Putamen (tissue), 1 donor: ENCODE results near the gene VPS16.

Experiments
- DNase-seq: peaks from one replicate; pipeline ENCODE4 v3.0.0-alpha.2; 2016; ENCODE audit warnings: low spot score

Gene VPS16

DNA sequence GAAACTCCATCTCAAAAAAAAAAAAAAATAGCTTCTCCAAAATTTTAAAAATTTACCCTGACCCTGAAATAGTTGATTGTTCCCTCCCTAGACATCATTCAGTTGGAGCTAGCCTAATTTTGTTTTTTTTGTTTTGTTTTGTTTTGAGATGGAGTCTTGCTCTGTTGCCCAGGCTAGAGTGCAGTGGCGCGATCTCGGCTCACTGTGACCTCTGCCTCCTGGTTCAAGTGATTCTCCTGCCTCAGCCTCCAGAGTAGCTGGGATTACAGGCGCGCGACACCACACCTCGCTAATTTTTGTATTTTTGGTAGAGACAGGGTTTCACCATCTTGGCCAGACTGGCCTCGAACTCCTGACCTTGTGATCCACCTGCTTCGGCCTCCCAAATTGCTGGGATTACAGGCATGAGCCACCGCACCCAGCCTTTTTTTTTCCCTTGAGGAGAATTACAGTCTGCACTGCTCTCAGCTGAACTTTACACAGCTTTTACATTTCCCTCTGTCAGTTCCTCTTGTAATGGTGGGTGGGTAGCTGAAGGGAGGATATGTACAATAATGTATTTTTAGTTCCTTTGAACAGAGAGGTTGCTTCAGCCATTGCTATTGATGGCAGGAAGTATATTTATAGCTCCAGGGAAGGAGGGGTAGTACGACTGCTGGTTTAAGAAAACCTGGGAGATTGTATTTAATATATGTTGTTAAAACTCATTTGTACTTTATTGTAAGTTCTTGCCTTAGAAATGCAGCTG, 60.5 kb downstream of the VPS16 start:
- DNase-seq: peak; percentile 67

DNA sequence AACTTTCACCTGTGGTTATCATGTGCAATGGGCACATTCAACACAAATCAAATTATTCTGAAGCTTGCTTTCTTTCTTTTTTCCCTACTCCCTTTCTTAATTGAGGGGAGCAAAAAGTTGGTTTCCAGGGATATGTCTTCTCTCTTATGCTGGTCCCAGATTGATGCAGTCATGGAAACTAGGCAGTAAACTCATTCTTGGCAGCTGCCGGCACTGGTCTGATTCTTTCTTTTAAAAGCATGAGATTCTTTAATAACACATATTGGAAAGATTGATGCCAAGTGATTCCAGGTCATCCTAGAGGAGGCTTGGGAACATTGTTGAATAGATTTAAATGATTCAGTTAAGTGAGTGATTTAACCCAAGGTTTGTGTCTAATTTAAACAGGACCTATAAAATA, 61.7 kb downstream of the VPS16 start:
- peak; percentile 32 for DNase-seq

DNA sequence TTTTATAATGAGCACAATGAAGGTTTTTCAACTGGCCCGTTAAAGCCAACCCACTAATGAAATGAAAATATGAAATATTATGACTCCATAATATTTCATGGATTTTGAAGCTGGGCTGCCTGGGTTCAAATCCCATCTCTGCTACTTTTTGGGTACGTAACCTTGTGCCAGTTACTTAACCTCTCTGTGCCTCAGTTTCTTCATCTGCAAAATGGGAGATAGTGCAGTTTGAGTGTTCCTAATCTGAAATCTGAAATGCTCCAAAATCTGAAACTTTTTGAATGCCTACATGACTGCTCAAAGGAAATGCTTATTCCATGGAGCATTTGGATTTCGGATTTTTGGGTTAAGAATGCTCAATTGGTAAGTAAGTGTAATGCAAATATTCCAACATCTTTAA, 62.3 kb downstream of the VPS16 start:
- DNase-seq: no peak

DNA sequence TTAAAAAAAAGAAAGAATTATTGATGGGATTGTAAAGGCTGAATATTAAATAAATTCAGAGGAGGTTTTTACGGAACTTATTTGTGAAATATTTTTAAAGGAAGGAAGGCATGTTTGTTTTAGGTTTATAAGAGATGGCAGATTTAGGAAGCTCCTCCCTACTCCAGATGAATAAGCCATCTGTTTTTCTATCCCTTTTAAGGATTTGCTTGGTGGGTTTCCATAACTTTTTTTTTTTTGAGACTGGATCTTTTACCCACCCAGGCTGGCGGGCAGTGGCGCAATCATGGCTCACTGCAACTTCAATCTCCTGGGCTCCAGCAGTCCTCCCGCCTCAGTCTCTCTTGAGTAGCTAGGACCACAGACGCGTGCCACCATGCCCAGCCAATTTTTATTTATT, 63.1 kb downstream of the VPS16 start:
- DNase-seq: no peak

DNA sequence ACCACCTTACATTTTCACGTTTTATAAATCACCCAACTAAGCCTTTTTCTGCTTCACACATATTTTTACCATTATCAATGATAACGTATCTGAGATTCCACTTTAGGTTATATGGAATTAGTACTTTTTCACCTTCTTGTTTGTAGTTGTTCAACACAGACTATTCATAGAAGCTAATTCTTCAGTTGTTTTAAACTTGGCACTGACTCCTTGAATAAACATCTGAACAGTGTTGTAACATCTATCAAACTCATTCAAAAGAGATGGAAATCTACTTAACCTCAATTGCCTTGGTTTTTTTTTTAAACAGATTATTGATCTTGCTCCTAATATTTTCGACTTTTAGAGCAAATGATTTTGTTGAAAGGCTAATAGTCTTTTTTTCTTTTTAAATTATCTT, 67.0 kb downstream of the VPS16 start:
- DNase-seq: no peak

DNA sequence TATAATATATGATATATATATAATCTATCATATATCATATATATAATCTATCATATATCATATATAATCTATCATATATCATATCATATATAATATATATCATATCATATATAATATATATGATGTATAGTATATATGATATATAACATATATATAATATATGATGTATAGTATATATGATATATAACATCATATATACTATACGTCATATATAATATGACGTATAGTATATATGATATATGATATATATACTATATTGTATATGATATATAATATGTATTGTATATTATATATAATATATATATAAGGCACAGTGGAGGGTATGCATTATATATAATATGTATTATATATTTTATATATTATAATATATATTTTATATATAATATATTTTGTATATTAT, 69.4 kb downstream of the VPS16 start:
- DNase-seq: no peak

DNA sequence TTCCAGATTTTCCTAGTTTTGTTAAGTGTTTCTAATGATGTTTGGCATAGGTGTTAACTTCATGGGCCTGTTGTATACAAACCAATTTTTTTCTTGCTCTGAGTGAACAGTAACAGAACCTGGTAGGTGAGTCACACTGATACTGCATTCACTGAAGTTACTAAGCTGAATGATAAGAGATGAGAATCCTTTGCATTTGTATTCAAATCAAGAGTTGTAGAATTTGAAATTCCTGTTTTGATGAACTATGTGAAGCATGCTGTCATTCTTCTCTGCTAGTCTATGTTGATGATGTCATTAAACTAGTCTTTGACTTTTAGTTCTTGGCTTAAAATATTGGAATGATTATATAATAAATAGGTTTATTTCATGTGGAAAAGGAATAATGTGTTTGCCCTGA, 70.7 kb downstream of the VPS16 start:
- DNase-seq: no peak

DNA sequence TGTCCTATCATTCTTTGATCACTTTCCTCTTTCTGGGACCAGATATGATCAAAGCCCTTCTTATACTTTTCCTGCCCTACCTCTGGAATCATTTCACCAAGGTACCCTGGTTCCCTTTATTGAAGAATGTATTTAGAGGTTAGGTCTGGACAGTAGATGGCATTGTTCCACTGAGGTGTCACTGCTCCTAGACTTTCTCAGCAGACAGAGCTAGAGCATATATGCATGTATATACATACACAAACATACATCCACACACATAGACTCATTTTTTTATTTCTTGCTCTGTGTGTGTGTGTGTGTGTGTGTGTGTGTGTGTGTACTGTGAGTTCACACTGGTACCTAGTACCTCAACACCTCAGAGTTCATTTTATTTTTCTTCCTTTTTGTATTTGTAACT, 73.6 kb downstream of the VPS16 start:
- no peak for DNase-seq
